K562 (cell line): ENCODE results near the gene SCYL1.

Experiments used
- CREB5 ChIP-seq: fragments of 250-450 bp; sonication (Bioruptor Pico); IDR thresholded peaks from 2 replicates; pipeline ENCODE4 v1.5.0; 2020; ENCODE audit warnings: mild to moderate bottlenecking
- CTCF ChIP-seq, 3 experiments: IDR thresholded peaks in 2 of 3; conservative IDR thresholded peaks in 1 of 3; 2 replicates each; pipeline ENCODE4 v1.5.1; 2011 to 2012; ENCODE audit warnings: low read length in 3 of 3, mild to moderate bottlenecking in 3 of 3, control low read depth in 2 of 3, improper control_type of control experiment in 1 of 3, inconsistent platforms in 1 of 3, low read depth in 1 of 3, mixed read lengths in 1 of 3, moderate library complexity in 1 of 3; ENCODE audit not compliant: insufficient read depth in 2 of 3
- E2F1 ChIP-seq: sonication (generic); formaldehyde crosslinking; IDR thresholded peaks from 2 replicates; pipeline ENCODE4 v1.8.1; 2023; ENCODE audit warnings: mild to moderate bottlenecking, missing genetic modification reagents, moderate library complexity
- NRF1 ChIP-seq, 2 experiments: fragments of 450-650 bp; IDR thresholded peaks in 1 of 2; conservative IDR thresholded peaks in 1 of 2; 2 replicates each; pipeline ENCODE4 v1.6.1; 2014; ENCODE audit warnings: mild to moderate bottlenecking in 2 of 2
- ZKSCAN1 ChIP-seq: fragments of 150-350 bp; IDR thresholded peaks from 2 replicates; pipeline ENCODE4 v1.6.1; 2016; ENCODE audit warnings: low read depth, low read length
- ZNF224 ChIP-seq: sonication (generic); formaldehyde crosslinking; IDR thresholded peaks from 2 replicates; pipeline ENCODE4 v1.8.0; 2022; ENCODE audit warnings: mild to moderate bottlenecking, missing genetic modification reagents

GRCh38 chr11:65503368-65503948 lies 21.4 kb upstream of the SCYL1 start:
- no peak for TF ChIP-seq ZNF224 (CRISPR knock-in tag)
- TF ChIP-seq ZKSCAN1: no peak
- no peak for TF ChIP-seq CREB5
- TF ChIP-seq E2F1 (CRISPR knock-in tag): no peak
- no peak for TF ChIP-seq NRF1 (conservative IDR thresholded peaks at IDR 0.05 in 1 of 2, IDR thresholded peaks at IDR 0.05 in 1 of 2)
- TF ChIP-seq CTCF (IDR thresholded peaks at IDR 0.05 in 2 of 3, conservative IDR thresholded peaks at IDR 0.05 in 1 of 3; ENCODE audit: insufficient read depth in 2 of 3, low read depth in 1 of 3, low read length in 3 of 3): no peak
